DND-41 (cell line): ENCODE results near the gene ABL2.

ENCODE experiments used
- ATAC-seq: fragments of 200-7000 bp; cut with Tn5 transposase; 3 replicates; pipeline ENCODE4 v1.9.1; 2021; ENCODE audit warnings: low read depth; ENCODE audit not compliant: insufficient read depth
- DNase-seq: peaks from one replicate; pipeline ENCODE4 v3.0.0-alpha.2; 2020
- H2AFZ ChIP-seq: 2 replicates; pipeline ENCODE4 v1.6.0; 2012; ENCODE audit warnings: low read depth, low read length
- H3K27ac ChIP-seq: 2 replicates; pipeline ENCODE4 v1.5.1; 2012; ENCODE audit warnings: low read length, inconsistent platforms
- H3K27me3 ChIP-seq: fragments of 200-600 bp; sonication (generic); 2 replicates; pipeline ENCODE4 v1.6.0; 2012; ENCODE audit warnings: low read length, mild to moderate bottlenecking, inconsistent platforms; ENCODE audit not compliant: insufficient read depth, poor library complexity
- H3K36me3 ChIP-seq: 2 replicates; pipeline ENCODE4 v1.5.1; 2012; ENCODE audit warnings: low read length, inconsistent platforms; ENCODE audit not compliant: insufficient read depth
- H3K4me1 ChIP-seq: 2 replicates; pipeline ENCODE4 v1.5.1; 2012; ENCODE audit warnings: mild to moderate bottlenecking, low read length; ENCODE audit not compliant: insufficient read depth
- H3K4me2 ChIP-seq: 2 replicates; pipeline ENCODE4 v1.6.0; 2012; ENCODE audit warnings: mild to moderate bottlenecking, moderate library complexity, low read length, inconsistent platforms; ENCODE audit not compliant: insufficient read depth
- H3K4me3 ChIP-seq, 2 experiments: fragments of 200-600 bp in 1 of 2; shearing (Covaris generic) in 1 of 2; 2 replicates each; pipeline ENCODE4 v1.5.1; 2012 to 2016; ENCODE audit warnings: inconsistent platforms in 2 of 2, low read length in 2 of 2, mild to moderate bottlenecking in 2 of 2, low read depth in 1 of 2, moderate library complexity in 1 of 2
- H3K79me2 ChIP-seq: 2 replicates; pipeline ENCODE4 v1.6.0; 2012; ENCODE audit warnings: low read length, inconsistent platforms; ENCODE audit not compliant: insufficient read depth
- H3K9ac ChIP-seq: 2 replicates; pipeline ENCODE4 v1.6.0; 2012; ENCODE audit warnings: low read depth, mild to moderate bottlenecking, inconsistent platforms, low read length, moderate library complexity
- H3K9me3 ChIP-seq: 2 replicates; pipeline ENCODE4 v1.5.1; 2012; ENCODE audit warnings: low read length, moderate library complexity, mild to moderate bottlenecking, inconsistent platforms; ENCODE audit not compliant: insufficient read depth, severe bottlenecking
- H4K20me1 ChIP-seq: 2 replicates; pipeline ENCODE4 v1.6.0; 2012; ENCODE audit warnings: low read length; ENCODE audit not compliant: insufficient read depth
- CTCF ChIP-seq: IDR thresholded peaks from 2 replicates; pipeline ENCODE4 v1.5.1; 2012; ENCODE audit warnings: borderline replicate concordance, low read length, moderate library complexity, mild to moderate bottlenecking; ENCODE audit not compliant: poor library complexity, severe bottlenecking; ENCODE audit errors: extremely low read depth
- EZH2 ChIP-seq: IDR thresholded peaks from 3 replicates; pipeline ENCODE4 v1.6.1; 2012; ENCODE audit warnings: borderline replicate concordance, low read depth, mild to moderate bottlenecking, moderate library complexity, low read length, inconsistent platforms; ENCODE audit not compliant: severe bottlenecking

ABL2 gene

GRCh38 chr1:179061360-179062282 lies 167.9 kb downstream of the ABL2 start:
- Histone ChIP-seq H3K4me1 (no peaks in the 10 kb centered on the region), H2AFZ (no peak overlapping the region), H4K20me1 (no peaks in the 10 kb centered on the region), H3K79me2 (no peaks in the 10 kb centered on the region), H3K27ac (no peak overlapping the region), H3K9ac (no peak overlapping the region), H3K9me3 (no peaks in the 10 kb centered on the region), H3K4me2 (no peak overlapping the region), H3K27me3 (no peaks in the 10 kb centered on the region), H3K4me3 (no peak overlapping the region), H3K36me3 (peaks cover 45% of the 10 kb centered on the region)
- DNase-seq (no peak), ATAC-seq (no peak)
- TF ChIP-seq EZH2 (no peak), CTCF (no peak)

- Histone ChIP-seq H3K36me3 (peaks cover 41% of the 10 kb centered on the region), H3K4me2 (no peak overlapping the region), H3K79me2 (no peaks in the 10 kb centered on the region), H3K9ac (no peak overlapping the region), H4K20me1 (no peaks in the 10 kb centered on the region), H3K4me1 (no peaks in the 10 kb centered on the region), H2AFZ (no peak overlapping the region), H3K27ac (no peak overlapping the region), H3K9me3 (no peaks in the 10 kb centered on the region), H3K27me3 (no peaks in the 10 kb centered on the region), H3K4me3 (no peak overlapping the region)
- ATAC-seq: no peak
- no peak for DNase-seq
- TF ChIP-seq EZH2 (no peak), CTCF (no peak)
These were observed 170.7 kb downstream of the ABL2 start for GRCh38 chr1:179058487-179059483.

GRCh38 chr1:179055937-179056336 lies 173.5 kb downstream of the ABL2 start:
- Histone ChIP-seq H2AFZ (no peak overlapping the region), H3K9me3 (no peaks in the 10 kb centered on the region), H3K9ac (no peak overlapping the region), H3K4me3 (no peak overlapping the region), H3K27ac (no peak overlapping the region), H3K4me1 (no peaks in the 10 kb centered on the region), H3K79me2 (no peaks in the 10 kb centered on the region), H3K4me2 (no peak overlapping the region), H3K27me3 (no peaks in the 10 kb centered on the region), H3K36me3 (peaks cover 35% of the 10 kb centered on the region), H4K20me1 (no peaks in the 10 kb centered on the region)
- TF ChIP-seq EZH2: no peak
- no peak for TF ChIP-seq CTCF
- no peak for DNase-seq
- ATAC-seq: no peak
